HG02588 (cell line): ENCODE measurements around the gene HYAL1.

Experiments
- ATAC-seq: cut with Tn5 transposase; IDR thresholded peaks from one replicate; pipeline ENCODE4 v1.9.1; 2021; ENCODE audit warnings: mild to moderate bottlenecking, moderate library complexity; ENCODE audit not compliant: unreplicated experiment

The HYAL1 gene, protein sequence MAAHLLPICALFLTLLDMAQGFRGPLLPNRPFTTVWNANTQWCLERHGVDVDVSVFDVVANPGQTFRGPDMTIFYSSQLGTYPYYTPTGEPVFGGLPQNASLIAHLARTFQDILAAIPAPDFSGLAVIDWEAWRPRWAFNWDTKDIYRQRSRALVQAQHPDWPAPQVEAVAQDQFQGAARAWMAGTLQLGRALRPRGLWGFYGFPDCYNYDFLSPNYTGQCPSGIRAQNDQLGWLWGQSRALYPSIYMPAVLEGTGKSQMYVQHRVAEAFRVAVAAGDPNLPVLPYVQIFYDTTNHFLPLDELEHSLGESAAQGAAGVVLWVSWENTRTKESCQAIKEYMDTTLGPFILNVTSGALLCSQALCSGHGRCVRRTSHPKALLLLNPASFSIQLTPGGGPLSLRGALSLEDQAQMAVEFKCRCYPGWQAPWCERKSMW

DNA sequence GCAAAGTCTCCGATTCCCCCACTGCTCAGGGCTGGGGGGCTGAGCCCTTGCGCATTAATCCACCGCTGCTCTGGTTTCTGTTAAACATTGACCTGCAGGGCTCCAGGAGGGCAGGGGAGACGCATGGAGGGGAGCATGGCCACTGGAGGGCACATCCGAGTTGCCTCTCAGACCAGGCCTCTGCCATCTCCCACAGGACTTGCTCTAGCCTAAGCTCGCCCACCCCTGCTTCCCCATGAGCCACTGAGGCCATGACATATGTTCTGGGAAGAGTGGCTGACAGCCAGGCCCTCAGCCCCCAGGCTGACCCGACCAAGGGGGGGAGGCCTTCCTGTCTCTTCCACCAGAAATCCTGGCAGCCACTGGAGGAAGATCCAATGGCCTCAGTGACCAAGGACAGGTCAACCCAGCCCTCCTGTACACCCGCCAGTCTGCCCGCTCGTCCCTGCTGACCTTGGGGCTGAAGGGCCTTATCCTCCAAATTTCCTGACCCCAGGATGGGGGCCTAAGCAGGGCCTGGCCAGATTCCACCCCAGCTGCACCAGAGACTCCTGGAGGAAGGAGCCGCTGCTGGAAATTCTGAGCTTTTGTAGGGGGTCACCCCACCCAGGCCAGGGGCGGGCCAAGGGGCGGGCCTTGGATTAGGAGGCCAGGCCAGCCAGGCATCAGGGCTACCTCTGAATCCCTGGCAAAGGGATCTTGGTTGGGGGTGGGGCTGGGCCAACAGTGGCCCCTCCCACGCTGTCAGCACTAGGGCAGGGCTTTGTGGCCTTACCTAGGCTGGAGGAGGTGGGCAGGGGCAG lies at the start of gene HYAL1:
TSS of gene HYAL1 (minus strand) at position 562 of the 803 bp plus-strand sequence. CDS start 618 bp downstream, outside the sequence.
- ATAC-seq, result no peak

DNA sequence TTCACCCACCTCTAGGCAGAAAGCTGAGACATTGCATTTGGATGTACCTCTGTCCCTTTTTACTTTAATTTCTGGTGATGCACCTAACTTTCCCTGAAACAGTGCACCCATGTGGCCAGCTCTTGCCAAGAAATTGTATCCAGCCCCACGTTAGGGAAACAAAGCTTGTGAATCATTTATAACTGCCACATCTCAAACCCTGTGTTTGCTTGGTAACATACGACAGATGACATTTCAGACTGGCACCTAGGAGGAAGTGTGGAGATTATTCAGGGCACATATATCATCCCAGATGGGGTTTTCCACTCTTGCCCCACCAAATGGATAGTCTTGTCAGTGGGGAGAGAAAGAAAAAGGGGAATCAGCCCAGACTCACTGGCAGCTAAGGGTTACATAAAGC lies 49.4 kb upstream of the HYAL1 start:
- no peak for ATAC-seq

DNA sequence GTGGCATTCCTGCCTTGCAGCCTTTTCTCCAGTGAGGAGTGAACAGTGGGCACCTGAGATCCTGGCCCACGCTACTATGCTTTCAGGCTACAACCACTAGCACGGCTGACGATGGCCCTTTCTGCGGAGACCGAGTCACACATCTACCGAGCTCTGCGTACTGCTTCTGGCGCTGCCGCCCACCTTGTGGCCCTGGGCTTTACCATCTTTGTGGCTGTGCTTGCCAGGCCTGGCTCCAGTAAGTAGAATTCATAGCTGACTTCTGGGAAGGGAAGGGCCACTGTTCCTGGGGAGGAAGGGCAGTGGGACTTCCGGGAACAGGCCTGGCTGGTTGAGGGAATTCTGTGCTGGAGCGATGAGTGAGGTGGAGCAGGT lies 47.9 kb upstream of the HYAL1 start:
- ATAC-seq, result no peak

DNA sequence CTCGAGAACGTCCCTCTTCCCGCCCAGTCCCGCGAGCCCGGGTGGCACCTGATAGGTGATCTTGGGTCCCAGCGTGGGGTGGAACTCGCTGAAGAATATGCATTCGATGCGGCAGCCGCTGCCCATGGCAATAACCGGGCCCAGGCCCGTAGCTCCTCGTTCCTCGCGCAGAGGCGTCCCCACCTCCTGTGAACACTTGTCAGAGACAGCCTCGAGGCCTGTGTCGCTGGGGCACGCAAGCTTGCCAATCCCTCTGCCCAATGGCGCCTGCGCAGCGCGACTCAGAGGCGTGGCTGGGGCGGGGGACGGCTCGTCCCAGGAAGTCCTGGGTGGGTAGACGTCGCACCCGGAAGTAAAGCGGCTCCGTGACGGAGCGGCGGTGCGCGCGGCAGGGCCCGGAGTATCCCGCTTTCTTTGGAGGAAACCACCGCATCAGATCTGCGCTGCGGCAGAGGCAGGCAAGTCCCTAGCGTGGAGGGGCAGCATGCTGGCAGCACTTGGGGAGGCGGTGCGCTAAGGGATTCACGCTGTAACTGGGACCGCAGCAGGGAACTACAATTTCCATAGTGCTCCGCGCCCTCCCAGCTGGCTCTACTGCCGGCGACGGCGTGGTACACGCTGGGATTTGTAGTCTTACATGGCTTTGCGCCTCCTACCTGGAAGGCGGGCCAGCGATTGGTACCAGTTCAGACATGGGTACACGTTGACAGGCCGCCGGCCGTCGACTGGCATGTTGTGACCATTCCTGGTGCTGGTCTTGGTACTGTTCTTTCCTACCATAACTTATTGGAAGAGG lies 47.4 kb upstream of the HYAL1 start, which contains the start of the genes CYB561D2 and NPRL2:
TSS of gene CYB561D2 (plus strand) at position 336 of the 796 bp plus-strand sequence. CDS start 572 bp downstream, outside the sequence.
TSS of gene NPRL2 (minus strand) at position 249 of the 796 bp plus-strand sequence. CDS start at position 126, 123 bp downstream.
- peak; percentile 79 for ATAC-seq

DNA sequence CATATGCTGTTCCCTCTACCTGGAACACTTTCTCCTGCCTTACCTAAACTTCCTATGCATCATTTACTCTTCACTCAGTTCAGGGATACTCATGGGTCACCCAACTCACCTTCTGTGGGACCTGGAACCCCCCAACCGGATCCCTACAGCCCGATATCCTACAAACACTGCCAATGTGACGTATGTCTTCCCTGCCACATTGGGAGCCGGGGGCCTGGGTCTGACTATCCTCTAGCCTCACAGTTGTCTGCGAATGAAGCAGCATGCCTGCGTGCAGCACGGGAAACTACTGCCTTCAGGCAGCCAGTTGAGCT lies 46.8 kb upstream of the HYAL1 start:
- no peak for ATAC-seq

DNA sequence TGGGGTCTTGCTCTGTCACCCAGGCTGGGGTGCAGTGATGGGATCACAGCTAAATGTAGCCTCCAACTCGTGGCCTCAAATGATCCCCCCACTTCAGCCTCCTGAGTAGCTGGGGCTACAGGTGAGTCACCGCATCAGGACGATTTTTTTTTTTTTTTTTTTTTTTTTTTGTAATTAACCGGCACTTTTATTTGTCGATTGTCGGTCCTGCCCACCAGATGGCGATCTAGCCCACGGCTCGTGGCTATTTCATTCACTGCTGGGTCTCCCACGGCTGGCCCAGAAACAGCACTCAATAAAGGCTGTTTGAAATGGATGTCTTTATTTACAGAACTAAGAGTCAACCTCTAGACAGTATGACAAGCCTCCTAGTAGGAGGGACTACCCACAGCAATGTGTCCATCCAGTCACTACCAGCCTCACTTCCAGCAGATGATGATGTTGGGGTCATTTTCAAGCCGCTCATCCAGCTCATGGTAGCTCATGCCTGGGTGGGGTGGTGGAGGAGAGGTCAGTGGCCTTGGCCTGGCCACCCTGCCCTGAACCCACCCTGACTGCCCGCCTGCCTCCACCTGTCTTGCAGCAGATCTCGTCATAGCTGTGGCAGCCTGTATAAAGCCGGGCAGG lies 43.9 kb upstream of the HYAL1 start:
- ATAC-seq, result no peak

DNA sequence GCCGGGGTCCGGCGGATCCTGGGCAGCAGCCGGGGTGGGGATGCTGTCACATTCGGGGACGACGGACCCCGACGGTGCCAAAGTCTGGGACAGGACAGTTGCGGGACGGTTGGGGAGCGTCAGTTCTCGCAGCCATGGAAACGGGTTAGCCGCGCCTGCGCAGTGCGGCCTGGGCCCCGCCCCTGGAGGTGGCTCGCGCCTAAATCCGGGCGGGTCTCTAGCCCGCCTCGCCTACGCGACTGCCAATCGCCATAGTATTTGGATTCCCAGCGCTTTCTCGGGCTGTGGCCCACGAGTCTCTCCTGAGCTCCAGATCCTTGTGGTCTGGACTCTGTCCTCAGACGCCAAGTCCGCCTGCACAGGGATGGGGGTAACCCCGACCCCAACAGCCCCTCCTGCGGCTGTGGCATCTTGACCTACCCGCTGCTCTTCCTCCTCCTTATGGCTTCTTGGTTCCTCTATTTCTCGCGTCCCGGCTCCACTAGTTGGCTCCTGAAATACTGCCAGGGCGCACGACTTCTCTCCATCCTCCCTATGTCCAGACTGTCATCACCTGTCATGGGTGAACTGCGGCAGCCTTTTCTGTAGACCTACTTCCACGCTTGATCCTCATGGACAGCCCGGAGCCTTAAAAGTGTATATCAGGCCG lies 42.3 kb upstream of the HYAL1 start, which contains the start of gene ZMYND10:
TSS of gene ZMYND10 (minus strand) at position 147 of the 649 bp plus-strand sequence. CDS start 153 bp downstream, outside the sequence.
- ATAC-seq, result no peak

DNA sequence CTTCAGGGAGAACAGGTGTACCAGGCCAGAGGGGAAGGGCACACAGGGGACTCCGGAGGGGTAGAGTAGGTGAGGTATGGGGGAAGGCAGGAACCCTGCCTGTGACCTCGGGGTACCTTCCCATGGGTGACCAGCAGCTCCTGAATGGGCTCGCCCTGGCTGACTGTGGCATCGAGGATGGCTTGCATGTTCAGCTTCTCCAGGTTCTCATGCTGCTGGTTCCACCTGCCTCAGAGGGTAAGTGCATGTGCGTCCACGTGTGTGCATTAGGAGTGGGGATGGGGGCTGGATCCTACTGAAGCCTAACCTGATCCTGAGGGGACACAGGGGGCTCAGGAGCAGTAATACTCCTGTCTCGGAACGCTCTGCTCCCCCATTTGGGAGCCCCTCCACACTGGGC lies 41.6 kb upstream of the HYAL1 start:
- no peak for ATAC-seq

DNA sequence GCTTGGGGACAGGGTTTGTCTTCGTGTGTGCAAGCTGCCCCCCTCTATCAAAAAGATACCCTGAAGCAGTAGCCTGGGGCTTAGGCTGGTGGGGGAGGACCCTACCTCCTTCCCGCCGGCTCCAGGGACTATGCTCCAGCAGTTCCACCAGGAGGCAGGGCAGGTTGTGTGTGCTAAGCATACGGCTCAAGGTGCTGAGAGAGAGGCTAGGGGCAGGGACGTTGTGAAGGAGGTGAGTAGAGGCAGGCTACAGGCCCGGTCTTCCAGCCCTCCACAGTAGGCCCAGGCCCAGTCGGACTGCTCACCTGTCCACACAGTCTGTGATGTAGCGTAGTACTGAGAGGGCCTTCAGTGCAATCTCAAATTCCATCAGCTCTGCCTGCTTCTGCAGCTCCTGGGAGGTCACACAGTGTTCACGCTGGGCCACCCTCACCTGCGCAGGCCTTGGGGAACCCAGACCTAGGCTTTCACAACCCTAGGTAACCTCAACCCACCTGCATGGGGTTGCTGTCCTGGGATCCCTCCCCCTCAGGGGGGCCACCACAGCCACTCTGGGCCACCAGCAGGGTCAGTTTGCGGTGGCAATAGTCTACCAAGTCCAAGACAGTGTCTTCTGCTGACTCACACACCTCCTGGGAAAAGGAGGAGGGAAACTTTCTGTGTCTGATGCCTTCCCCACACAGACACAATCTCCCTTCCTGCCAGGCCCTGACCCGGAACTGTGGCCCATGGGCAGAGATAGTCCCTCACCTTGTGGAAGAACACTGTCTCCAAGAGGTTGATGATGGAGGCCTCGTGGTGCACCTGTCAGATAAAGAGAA lies 39.6 kb upstream of the HYAL1 start:
- ATAC-seq, result no peak

DNA sequence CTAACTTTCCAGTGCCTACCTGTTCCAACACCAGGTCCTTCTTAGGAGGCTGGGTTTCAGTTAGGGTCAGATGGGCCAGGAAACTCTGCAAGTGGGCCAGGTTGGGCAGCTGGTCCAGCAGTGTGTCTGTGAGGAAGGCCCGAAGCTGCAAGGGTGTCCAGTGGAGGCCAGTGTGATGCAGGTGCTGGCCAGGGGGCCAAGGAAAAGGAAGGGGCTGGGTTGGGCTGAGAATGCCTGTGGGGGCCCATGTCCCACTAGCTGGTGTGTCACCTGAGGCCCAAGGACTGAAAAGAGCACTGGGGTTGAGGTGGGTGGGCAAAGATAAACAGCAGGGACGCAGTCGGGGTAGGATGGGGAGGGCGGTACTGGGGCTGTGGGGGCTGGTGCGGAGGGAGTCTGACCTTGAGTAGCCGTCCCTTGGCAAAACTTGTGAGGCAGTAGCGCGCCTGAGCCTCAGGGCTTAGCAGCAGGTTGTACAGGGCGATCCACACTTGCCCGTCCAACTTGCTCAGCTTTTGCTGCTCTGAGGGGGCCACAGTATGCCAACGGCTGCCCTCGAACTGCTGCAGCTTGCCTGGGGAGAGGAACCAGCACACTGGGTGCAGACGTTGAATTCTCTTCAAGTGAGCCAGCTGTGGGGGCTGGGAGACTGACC lies 38.7 kb upstream of the HYAL1 start:
- ATAC-seq, result no peak

DNA sequence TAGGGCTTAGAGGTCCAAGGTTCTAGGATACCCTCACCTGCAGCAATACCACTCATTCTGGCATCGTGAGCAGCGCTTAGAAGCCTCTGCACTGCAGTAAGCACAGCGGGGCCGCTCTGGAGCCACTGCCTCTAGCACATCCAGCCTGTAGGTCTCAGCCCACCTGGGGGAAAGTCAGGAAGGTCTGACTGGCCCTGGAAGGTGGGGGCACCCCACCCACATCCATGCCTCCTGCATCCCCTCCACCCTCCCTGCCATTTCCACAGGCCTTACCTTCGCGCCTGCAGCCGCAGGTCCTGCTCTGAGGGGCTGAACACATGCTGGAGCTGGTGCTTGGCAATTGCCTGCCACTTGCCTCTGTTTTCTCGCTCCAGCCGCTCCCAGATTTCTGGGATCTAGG lies 38.2 kb upstream of the HYAL1 start:
- ATAC-seq, result no peak

DNA sequence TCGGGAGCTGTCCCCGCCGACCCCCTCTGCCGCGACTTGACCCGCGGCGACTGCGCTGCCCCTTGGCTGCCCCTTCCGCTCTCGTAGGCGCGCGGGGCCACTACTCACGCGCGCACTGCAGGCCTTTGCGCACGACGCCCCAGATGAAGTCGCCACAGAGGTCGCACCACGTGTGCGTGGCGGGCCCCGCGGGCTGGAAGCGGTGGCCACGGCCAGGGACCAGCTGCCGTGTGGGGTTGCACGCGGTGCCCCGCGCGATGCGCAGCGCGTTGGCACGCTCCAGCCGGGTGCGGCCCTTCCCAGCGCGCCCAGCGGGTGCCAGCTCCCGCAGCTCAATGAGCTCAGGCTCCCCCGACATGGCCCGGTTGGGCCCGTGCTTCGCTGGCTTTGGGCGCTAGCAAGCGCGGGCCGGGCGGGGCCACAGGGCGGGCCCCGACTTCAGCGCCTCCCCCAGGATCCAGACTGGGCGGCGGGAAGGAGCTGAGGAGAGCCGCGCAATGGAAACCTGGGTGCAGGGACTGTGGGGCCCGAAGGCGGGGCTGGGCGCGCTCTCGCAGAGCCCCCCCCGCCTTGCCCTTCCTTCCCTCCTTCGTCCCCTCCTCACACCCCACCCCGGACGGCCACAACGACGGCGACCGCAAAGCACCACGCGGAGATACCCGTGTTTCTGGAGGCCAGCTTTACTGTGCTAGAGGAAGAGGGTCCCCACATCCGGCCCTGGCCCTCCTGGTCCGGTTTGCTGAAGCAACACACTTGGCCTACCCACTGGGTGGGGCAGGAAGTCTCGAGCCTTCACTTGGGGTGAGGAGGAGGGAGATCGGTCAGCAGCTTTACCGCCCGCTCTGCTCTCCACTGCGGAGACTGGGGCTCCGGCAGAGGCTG lies 37.3 kb upstream of the HYAL1 start, which contains the start of gene RASSF1:
TSS of gene RASSF1 (minus strand) at position 389 of the 882 bp plus-strand sequence. CDS start at position 358, 31 bp downstream.
- no peak for ATAC-seq

DNA sequence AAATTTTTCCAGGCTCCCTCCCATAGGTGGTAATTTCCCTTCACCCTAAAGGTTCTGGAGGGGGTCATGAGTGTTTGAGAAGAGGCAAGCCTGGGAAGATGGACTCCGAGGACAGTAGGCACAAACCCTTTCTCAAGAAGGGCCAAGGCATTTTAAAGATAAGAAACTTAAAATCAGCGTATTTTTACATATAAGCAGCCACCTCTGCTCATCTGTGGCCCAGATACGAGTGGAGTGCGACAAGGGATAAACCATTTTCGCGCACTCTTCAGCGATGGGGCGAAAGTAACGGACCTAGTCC lies 36.7 kb upstream of the HYAL1 start:
- ATAC-seq, result no peak

DNA sequence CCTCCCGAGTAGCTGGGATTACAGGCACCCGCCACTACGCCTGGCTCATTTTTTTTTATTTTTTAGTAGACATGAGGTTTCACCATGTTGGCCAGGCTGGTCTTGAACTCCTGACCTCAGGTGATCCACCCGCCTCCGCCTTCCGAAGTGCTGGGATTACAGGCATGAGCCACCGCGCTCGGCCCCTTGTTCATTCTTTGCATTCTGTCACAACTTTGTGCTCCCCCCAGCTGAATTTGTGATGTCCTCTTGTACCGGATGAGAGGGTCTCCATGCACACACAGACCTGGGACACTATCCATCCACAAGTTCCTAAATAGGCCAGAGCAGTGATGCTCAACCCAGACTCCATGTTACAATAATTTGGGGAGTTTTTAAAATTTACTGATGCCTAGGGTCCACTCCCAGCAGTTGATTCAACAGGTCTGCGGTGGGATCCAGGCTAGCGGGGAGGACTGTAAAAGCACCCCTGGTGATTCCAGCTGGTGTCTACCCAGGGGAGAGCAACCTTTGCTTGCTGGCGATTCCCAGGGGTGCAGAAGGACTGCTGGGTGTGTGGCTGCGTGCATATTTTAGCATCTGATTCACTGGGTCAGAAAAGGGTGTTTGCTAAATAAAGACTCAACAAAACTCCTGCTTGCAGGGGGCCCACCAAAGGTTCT lies 36.2 kb upstream of the HYAL1 start:
- no peak for ATAC-seq

DNA sequence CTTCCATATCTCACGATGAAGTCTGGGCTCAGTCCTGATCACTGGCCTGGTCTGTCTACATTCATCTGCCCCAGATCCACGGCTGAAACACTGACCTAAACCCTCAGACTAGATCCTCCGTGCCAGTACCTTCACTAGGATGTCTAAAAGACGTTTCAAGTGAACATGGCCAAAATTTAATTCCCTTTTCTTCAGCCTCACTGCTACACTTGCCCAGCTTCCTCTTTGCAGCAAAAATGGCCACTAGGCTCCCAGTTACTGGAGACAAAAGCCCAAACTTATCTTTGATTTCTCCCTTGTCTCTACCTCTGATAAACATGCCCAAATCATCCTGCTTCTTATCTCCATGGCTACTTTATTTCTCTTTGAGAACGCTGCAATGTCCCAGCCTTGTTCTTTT lies 35.6 kb upstream of the HYAL1 start:
- no peak for ATAC-seq

DNA sequence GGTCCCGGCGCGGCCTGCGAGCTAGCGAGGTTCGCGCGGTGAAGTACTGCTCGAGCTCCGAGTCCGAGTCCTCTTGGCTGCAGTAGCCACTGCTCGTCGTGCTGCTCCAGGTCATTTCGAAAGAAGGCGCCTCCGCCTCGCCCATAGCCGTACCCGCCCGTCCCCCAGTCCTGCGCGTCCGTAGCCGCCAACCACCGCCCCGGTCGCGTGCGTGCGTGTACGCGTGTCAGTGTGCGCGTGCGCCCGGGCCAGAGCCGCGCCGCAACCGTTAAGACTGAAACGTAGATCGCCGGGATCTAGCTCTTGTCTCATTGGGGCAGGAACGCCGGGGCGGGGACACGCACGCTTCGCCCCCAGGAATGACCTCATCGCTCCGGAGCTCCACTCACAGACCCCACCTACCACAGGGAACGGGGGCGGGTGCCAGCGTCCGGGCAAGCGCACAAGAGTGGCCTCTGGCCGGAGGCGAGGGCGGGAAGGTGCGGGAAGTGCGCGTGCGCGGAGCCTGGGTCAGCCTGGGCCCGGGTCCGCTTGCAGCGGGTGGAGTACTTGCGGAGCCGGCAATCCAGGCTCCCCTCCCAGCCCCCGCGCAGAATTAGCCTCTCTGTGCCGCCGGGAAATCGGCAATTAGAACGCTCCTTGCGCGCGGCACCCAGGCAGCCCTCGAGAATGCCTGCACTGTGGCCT lies 33.9 kb upstream of the HYAL1 start:
- ATAC-seq, result peak; percentile 73
